Gastroesophageal sphincter (tissue), 4 donors: ENCODE results near the gene UBXN6. TPM values are rescaled to one million over a fixed set of nuclear protein-coding genes. Genes with fewer than 3 reads are reported as not detected.

ENCODE experiments used
- ATAC-seq: fragments of 150-250 bp; one replicate; pipeline ENCODE4 v1.9.1; 2016; ENCODE audit warnings: mild to moderate bottlenecking, moderate library complexity
- H3K27ac ChIP-seq, 4 donors: fragments of 200-600 bp; sonication (generic) in 3 of 4; 1 replicate in 3 of 4; 2 replicates in 1 of 4; pipeline ENCODE4 v1.5.1; 2016 to 2019
- H3K27me3 ChIP-seq: fragments of 200-600 bp; sonication (generic); one replicate; pipeline ENCODE4 v1.5.1; 2019
- H3K36me3 ChIP-seq, 2 donors: fragments of 200-600 bp; sonication (generic); one replicate each; pipeline ENCODE4 v1.5.1; 2019; ENCODE audit warnings: control low read depth in 1 of 2
- H3K4me1 ChIP-seq, 3 donors: fragments of 200-600 bp; sonication (generic); 1 replicate in 2 of 3; 2 replicates in 1 of 3; pipeline ENCODE4 v1.5.1; 2016 to 2019; ENCODE audit warnings: control low read depth in 2 of 3
- H3K4me3 ChIP-seq, 2 donors: fragments of 200-600 bp; sonication (generic); one replicate each; pipeline ENCODE4 v1.5.1; 2019; ENCODE audit warnings: mild to moderate bottlenecking in 1 of 2, moderate library complexity in 1 of 2
- H3K9me3 ChIP-seq, 3 donors: fragments of 200-600 bp; sonication (generic); one replicate each; pipeline ENCODE4 v1.5.1; 2017 to 2019; ENCODE audit warnings: control low read depth in 2 of 3
- EP300 ChIP-seq: sonication (generic); formaldehyde crosslinking; IDR thresholded peaks from one replicate; pipeline ENCODE4 v1.6.1; 2017; ENCODE audit warnings: antibody characterized with exemption, mild to moderate bottlenecking
- POLR2A ChIP-seq, 2 donors: fragments of 450-650 bp; IDR thresholded peaks; one replicate each; pipeline ENCODE4 v1.6.1; 2017; ENCODE audit warnings: antibody characterized with exemption in 2 of 2, mild to moderate bottlenecking in 2 of 2, moderate library complexity in 1 of 2
- POLR2AphosphoS5 ChIP-seq: sonication (generic); formaldehyde crosslinking; IDR thresholded peaks from one replicate; pipeline ENCODE4 v1.6.1; 2017; ENCODE audit warnings: antibody characterized with exemption
- WGBS, 2 donors: methylation state at CpG; one replicate each; pipeline ENCODE4 v1.1.5; 2018; ENCODE audit warnings: low coverage in 1 of 2; 5-methylcytosine and 5-hydroxymethylcytosine counted together
- total RNA-seq, 4 donors: library from RNA; depleted of rRNA; stranded (reverse); fragments of >200 nt; gene quantifications; one replicate each; pipeline ENCODE4 v1.1.0, GENCODE V29; 2016
- TF ChIP-seq, protein P1 (sequence below), 4 experiments: fragments of 200-600 bp in 2 of 4; fragments of 450-650 bp in 2 of 4; sonication (generic) in 1 of 4; IDR thresholded peaks; one replicate each; pipeline ENCODE4 v1.5.1; 2017 to 2019; ENCODE audit warnings: antibody characterized with exemption in 4 of 4, mild to moderate bottlenecking in 2 of 4, moderate library complexity in 2 of 4

Gene UBXN6
- total RNA-seq, 4 donors from 2014 or later, result 62.6 to 130 (median 80.6) TPM

DNA sequence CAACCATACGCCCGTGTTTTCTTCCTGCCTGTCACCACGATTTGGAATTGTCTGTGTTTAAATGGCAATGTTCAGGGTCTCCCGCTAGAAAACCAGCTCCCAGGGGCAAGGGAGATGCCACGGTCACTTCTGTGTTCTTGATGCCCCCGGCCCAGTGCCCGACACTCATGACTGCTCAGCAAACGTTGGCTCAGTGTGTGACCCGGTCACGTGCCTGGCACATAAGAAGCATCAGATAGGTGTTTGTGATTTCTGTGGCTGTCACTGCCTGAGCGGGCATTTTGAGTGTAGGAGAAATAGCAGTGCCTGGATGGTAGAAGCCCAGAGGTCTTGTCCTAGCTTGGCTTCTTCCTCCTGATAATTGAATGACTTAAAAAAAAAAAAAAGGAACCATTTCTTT, 30.0 kb upstream of the UBXN6 start:
- peaks cover 0 to 85% of the 10 kb centered on the region in 2 donors for H3K36me3 ChIP-seq
- ATAC-seq, result no peak
- H3K27ac ChIP-seq, result no peak overlapping the region
- H3K27me3 ChIP-seq, result no peaks in the 10 kb centered on the region
- TF ChIP-seq POLR2A (IDR thresholded peaks at IDR 0.05), result no peak
- TF ChIP-seq, protein P1, sequence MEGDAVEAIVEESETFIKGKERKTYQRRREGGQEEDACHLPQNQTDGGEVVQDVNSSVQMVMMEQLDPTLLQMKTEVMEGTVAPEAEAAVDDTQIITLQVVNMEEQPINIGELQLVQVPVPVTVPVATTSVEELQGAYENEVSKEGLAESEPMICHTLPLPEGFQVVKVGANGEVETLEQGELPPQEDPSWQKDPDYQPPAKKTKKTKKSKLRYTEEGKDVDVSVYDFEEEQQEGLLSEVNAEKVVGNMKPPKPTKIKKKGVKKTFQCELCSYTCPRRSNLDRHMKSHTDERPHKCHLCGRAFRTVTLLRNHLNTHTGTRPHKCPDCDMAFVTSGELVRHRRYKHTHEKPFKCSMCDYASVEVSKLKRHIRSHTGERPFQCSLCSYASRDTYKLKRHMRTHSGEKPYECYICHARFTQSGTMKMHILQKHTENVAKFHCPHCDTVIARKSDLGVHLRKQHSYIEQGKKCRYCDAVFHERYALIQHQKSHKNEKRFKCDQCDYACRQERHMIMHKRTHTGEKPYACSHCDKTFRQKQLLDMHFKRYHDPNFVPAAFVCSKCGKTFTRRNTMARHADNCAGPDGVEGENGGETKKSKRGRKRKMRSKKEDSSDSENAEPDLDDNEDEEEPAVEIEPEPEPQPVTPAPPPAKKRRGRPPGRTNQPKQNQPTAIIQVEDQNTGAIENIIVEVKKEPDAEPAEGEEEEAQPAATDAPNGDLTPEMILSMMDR (IDR thresholded peaks at IDR 0.05), result no peak
- TF ChIP-seq EP300, result no peak
- H3K9me3 ChIP-seq, result no peaks in the 10 kb centered on the region
- WGBS, 2 donors, result 83 to 86% methylated on average over 5 to 7 of the region's 11 CpGs
- no peaks in the 10 kb centered on the region for H3K4me1 ChIP-seq
- H3K4me3 ChIP-seq, result no peak overlapping the region

DNA sequence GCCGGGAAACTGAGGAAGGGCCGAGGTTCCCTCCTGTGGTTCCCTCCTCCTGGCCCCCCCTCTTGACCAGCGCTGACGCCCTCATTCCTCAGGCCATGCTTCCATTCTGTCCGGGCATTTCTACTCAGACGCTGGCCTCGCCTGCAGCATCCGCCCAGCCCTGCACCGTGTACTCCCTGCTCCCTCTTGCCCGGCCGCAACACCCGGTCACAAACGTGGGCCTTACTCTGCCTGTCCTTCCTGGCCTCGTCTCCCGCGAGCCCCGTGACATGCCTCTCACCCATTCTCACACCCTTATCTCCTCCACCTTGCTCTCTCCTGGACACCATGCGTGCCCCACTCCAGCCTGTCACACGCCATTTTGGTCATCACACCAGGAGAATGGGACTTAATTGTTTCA, 25.8 kb upstream of the UBXN6 start:
- H3K27me3 ChIP-seq, result no peaks in the 10 kb centered on the region
- 85 to 100% methylated on average over 1 to 18 of the region's 19 CpGs for WGBS, 2 donors
- TF ChIP-seq EP300 (no peak), POLR2AphosphoS5 (no peak), POLR2A (IDR thresholded peaks at IDR 0.05) (no peak)
- TF ChIP-seq, protein P1 (IDR thresholded peaks at IDR 0.05), result no peak
- ATAC-seq, result no peak
- H3K9me3 ChIP-seq, result no peaks in the 10 kb centered on the region
- H3K36me3 ChIP-seq, result peaks cover 0 to 85% of the 10 kb centered on the region in 2 donors
- no peak overlapping the region for H3K4me3 ChIP-seq
- no peaks in the 10 kb centered on the region for H3K4me1 ChIP-seq
- no peak overlapping the region for H3K27ac ChIP-seq

DNA sequence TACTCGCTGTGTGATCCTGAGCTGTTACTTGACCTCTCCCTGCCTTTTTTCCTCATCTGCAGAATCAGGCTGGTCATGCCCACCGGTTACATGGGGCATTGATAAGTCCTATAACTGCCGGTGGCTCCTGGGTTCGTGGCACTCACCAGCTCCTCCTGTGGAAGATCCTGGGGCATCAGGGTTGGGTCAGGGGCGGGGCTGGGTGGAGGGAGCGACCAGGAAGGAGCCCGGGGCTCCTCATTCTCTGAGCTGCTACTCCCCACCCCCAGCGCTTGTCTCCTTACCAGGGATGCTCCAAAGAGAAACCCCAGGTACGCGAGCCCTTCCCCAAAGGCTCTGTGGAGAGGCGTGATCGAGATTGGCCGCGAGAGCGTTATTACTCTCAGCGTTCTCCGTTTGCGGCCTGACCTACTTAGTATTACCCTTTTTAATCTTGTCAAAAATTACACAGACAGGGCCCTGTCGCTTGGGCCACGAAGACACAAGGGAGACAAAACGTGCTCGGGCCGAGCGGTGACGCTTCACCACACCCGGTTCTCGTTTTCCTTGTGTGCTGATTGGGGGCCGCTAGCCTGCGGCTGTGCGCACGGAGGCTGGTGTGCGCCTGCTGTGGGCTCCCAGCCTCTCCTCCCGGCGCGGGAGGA, 25.2 kb upstream of the UBXN6 start:
- Histone ChIP-seq H3K27ac (no peak overlapping the region), H3K4me3 (no peak overlapping the region), H3K9me3 (no peaks in the 10 kb centered on the region), H3K36me3 (peaks cover 0 to 83% of the 10 kb centered on the region in 2 donors), H3K27me3 (no peaks in the 10 kb centered on the region), H3K4me1 (no peaks in the 10 kb centered on the region)
- 89% methylated on average over 9 of the region's 35 CpGs; no CpG with 5 or more reads in 1 of the 2 donors for WGBS, 2 donors
- no peak for ATAC-seq
- TF ChIP-seq, protein P1 (IDR thresholded peaks at IDR 0.05), result no peak
- no peak for TF ChIP-seq EP300
- no peak for TF ChIP-seq POLR2A (IDR thresholded peaks at IDR 0.05)
- TF ChIP-seq POLR2AphosphoS5, result no peak

DNA sequence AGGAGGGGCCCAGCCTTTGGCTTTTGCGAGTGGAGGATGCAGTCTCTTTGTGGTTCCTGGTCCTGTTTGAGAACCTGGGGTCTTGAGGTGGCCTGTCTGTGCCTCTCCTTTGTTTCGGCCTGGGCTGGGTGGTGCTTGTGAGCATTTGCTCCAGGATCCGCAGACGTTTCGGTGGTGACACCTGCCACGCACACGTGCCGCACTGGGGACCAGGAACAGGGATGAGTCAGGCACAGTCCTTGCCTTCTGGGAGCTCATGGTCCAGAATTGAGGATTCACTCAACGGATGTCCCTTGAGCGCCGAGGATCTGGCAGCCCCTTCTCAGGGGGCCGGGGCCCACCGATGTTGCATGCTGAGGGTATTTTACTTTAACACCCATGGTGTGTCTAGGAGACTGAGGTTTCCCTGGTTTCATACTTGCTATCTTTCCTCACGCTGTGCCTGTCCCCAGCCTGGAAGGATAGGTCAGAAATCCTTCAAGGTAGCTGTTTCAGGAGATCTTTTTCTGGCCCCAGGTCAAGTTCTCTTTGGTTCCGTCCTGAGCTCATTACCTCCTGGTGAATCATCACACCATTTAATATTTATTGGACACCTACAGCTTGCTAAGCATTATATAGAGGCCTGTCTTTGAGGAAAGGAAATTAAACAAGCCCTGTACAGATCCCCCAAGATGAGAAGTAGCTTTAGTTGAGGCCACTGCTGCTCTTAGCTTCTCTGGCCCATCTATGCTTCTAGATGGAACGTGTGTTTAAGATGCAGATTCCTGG, 19.6 kb upstream of the UBXN6 start:
- Histone ChIP-seq H3K27me3 (no peaks in the 10 kb centered on the region), H3K9me3 (no peaks in the 10 kb centered on the region), H3K4me3 (no peak overlapping the region), H3K27ac (no peak overlapping the region), H3K36me3 (peaks cover 0 to 69% of the 10 kb centered on the region in 2 donors), H3K4me1 (peaks cover 3 to 30% (median 20%) of the 10 kb centered on the region in 3 donors)
- TF ChIP-seq, protein P1 (IDR thresholded peaks at IDR 0.05), result no peak
- TF ChIP-seq POLR2AphosphoS5 (no peak), EP300 (no peak), POLR2A (IDR thresholded peaks at IDR 0.05) (no peak)
- no peak for ATAC-seq
- 40 to 64% methylated on average over 2 of the region's 16 CpGs for WGBS, 2 donors
